ENCODE data around the gene GALNT9. TPM values are rescaled to one million over a fixed set of nuclear protein-coding genes. Genes with fewer than 3 reads are reported as not detected.

GALNT9 gene
- total and polyA plus RNA-seq, 7 experiments from 2014 or later: not detected

- ChIA-PET POLR2A (no interaction called here), CTCF (no interaction called here)
- Mint-ChIP-seq H3K27ac (no peak overlapping the region), H3K27me3 (peaks cover 0 to 34% (median 21%) of the 10 kb centered on the region in 5 donors), H3K36me3 (no peaks in the 10 kb centered on the region), H3K4me1 (peaks cover 0 to 13% (median 7%) of the 10 kb centered on the region in 7 donors), H3K9me3 (peaks cover 0 to 2% (median 0%) of the 10 kb centered on the region in 11 donors), H3K4me3 (no peak overlapping the region)
- no peaks in the 10 kb centered on the region for H3K27me3 ChIP-seq (ENCODE audit: control insufficient read depth in 2 of 2, insufficient read depth in 2 of 2, low read length in 2 of 2)
- H3K9me3 ChIP-seq (ENCODE audit: control insufficient read depth in 2 of 3, low read length in 3 of 3): no peaks in the 10 kb centered on the region
- no peak overlapping the region for H3K27ac ChIP-seq (ENCODE audit: low read depth, low read length)
- no peak overlapping the region for H3K4me3 ChIP-seq (ENCODE audit: low read length)
- no peaks in the 10 kb centered on the region for H3K36me3 ChIP-seq (ENCODE audit: control insufficient read depth in 2 of 3, insufficient read depth in 3 of 3, low read length in 3 of 3)
- H3K4me1 ChIP-seq (ENCODE audit: control insufficient read depth in 2 of 2, insufficient read depth in 2 of 2, low read length in 2 of 2): peaks cover 7 to 18% of the 10 kb centered on the region in 2 donors
- intact Hi-C loops (cut with micrococcal nuclease): no loop called here
- no peak for DNase-seq
- ATAC-seq: no peak
These were observed 50.1 kb downstream of the GALNT9 start for GRCh38 chr12:132279184-132279889.

- ATAC-seq (no peak), DNase-seq (no peak)
- no peaks in the 10 kb centered on the region for H3K36me3 ChIP-seq (ENCODE audit: control insufficient read depth in 2 of 3, insufficient read depth in 3 of 3, low read length in 3 of 3)
- Mint-ChIP-seq H3K27ac (no peak overlapping the region), H3K9me3 (peaks cover 0 to 2% (median 0%) of the 10 kb centered on the region in 11 donors), H3K4me3 (no peak overlapping the region), H3K36me3 (no peaks in the 10 kb centered on the region), H3K27me3 (peaks cover 0 to 31% (median 17%) of the 10 kb centered on the region in 5 donors), H3K4me1 (peaks cover 0 to 5% (median 4%) of the 10 kb centered on the region in 7 donors)
- CTCF ChIA-PET: no interaction called here
- POLR2A ChIA-PET: no interaction called here
- no peak overlapping the region for H3K4me3 ChIP-seq (ENCODE audit: low read length)
- no peaks in the 10 kb centered on the region for H3K9me3 ChIP-seq (ENCODE audit: control insufficient read depth in 2 of 3, low read length in 3 of 3)
- intact Hi-C loops (cut with micrococcal nuclease): no loop called here
- no peak overlapping the region for H3K27ac ChIP-seq (ENCODE audit: low read depth, low read length)
- no peaks in the 10 kb centered on the region for H3K27me3 ChIP-seq (ENCODE audit: control insufficient read depth in 2 of 2, insufficient read depth in 2 of 2, low read length in 2 of 2)
- peaks cover 6 to 13% of the 10 kb centered on the region in 2 donors for H3K4me1 ChIP-seq (ENCODE audit: control insufficient read depth in 2 of 2, insufficient read depth in 2 of 2, low read length in 2 of 2)
These were observed 50.8 kb downstream of the GALNT9 start for GRCh38 chr12:132278401-132279183.

- H3K36me3 ChIP-seq (ENCODE audit: control insufficient read depth in 2 of 3, insufficient read depth in 3 of 3, low read length in 3 of 3): no peaks in the 10 kb centered on the region
- POLR2A ChIA-PET: no interaction called here
These were observed 51.4 kb downstream of the GALNT9 start for GRCh38 chr12:132277949-132278348.

GRCh38 chr12:132277374-132277941 is 51.9 kb downstream of the GALNT9 start:
- Histone ChIP-seq H3K4me1 (ENCODE audit: control insufficient read depth in 2 of 2, insufficient read depth in 2 of 2, low read length in 2 of 2) (peaks cover 0 to 2% of the 10 kb centered on the region in 2 donors), H3K9me3 (ENCODE audit: control insufficient read depth in 2 of 3, low read length in 3 of 3) (no peaks in the 10 kb centered on the region), H3K27ac (ENCODE audit: low read depth, low read length) (no peak overlapping the region), H3K4me3 (ENCODE audit: low read length) (no peak overlapping the region), H3K36me3 (ENCODE audit: control insufficient read depth in 2 of 3, insufficient read depth in 3 of 3, low read length in 3 of 3) (no peaks in the 10 kb centered on the region), H3K27me3 (ENCODE audit: control insufficient read depth in 2 of 2, insufficient read depth in 2 of 2, low read length in 2 of 2) (no peaks in the 10 kb centered on the region)
- POLR2A ChIA-PET: no interaction called here
- Mint-ChIP-seq H3K27ac (peak overlapping the region in 1 of 9 donors; percentile 62), H3K4me3 (no peak overlapping the region), H3K9me3 (peaks cover 0 to 2% (median 0%) of the 10 kb centered on the region in 11 donors), H3K27me3 (peaks cover 0 to 31% (median 17%) of the 10 kb centered on the region in 5 donors), H3K4me1 (peaks cover 0 to 5% (median 0%) of the 10 kb centered on the region in 7 donors), H3K36me3 (no peaks in the 10 kb centered on the region)
- CTCF ChIA-PET: no interaction called here
- ATAC-seq (no peak), DNase-seq (no peak)
- intact Hi-C loops (cut with micrococcal nuclease): no loop called here

More at GRCh38 chr12:132277949-132278348, 51.4 kb downstream of the GALNT9 start:
- Histone ChIP-seq H3K27ac (ENCODE audit: low read depth, low read length) (no peak overlapping the region), H3K27me3 (ENCODE audit: control insufficient read depth in 2 of 2, insufficient read depth in 2 of 2, low read length in 2 of 2) (no peaks in the 10 kb centered on the region), H3K9me3 (ENCODE audit: control insufficient read depth in 2 of 3, low read length in 3 of 3) (no peaks in the 10 kb centered on the region), H3K4me3 (ENCODE audit: low read length) (no peak overlapping the region), H3K4me1 (ENCODE audit: control insufficient read depth in 2 of 2, insufficient read depth in 2 of 2, low read length in 2 of 2) (peaks cover 0 to 7% of the 10 kb centered on the region in 2 donors)
- Mint-ChIP-seq H3K36me3 (no peaks in the 10 kb centered on the region), H3K4me1 (peaks cover 0 to 5% (median 0%) of the 10 kb centered on the region in 7 donors), H3K9me3 (peaks cover 0 to 2% (median 0%) of the 10 kb centered on the region in 11 donors), H3K4me3 (no peak overlapping the region), H3K27ac (peak overlapping the region in 1 of 9 donors; percentile 62), H3K27me3 (peaks cover 0 to 31% (median 17%) of the 10 kb centered on the region in 5 donors)
- ATAC-seq (no peak), DNase-seq (no peak)
- CTCF ChIA-PET: no interaction called here
- intact Hi-C loops (cut with micrococcal nuclease): no loop called here

- POLR2A ChIA-PET: no interaction called here
- Mint-ChIP-seq H3K4me1 (peaks cover 0 to 5% (median 0%) of the 10 kb centered on the region in 7 donors), H3K9me3 (peaks cover 0 to 2% (median 0%) of the 10 kb centered on the region in 11 donors), H3K27me3 (peaks cover 0 to 31% (median 17%) of the 10 kb centered on the region in 5 donors), H3K27ac (peak overlapping the region in 1 of 9 donors; percentile 33), H3K4me3 (no peak overlapping the region), H3K36me3 (no peaks in the 10 kb centered on the region)
- Histone ChIP-seq H3K27me3 (ENCODE audit: control insufficient read depth in 2 of 2, insufficient read depth in 2 of 2, low read length in 2 of 2) (no peaks in the 10 kb centered on the region), H3K27ac (ENCODE audit: low read depth, low read length) (no peak overlapping the region), H3K36me3 (ENCODE audit: control insufficient read depth in 2 of 3, insufficient read depth in 3 of 3, low read length in 3 of 3) (no peaks in the 10 kb centered on the region), H3K4me1 (ENCODE audit: control insufficient read depth in 2 of 2, insufficient read depth in 2 of 2, low read length in 2 of 2) (no peaks in the 10 kb centered on the region), H3K4me3 (ENCODE audit: low read length) (no peak overlapping the region), H3K9me3 (ENCODE audit: control insufficient read depth in 2 of 3, low read length in 3 of 3) (no peaks in the 10 kb centered on the region)
- DNase-seq (no peak), ATAC-seq (no peak)
- CTCF ChIA-PET: interaction anchor here (0.5 to 0.7 kb wide), 2 partner anchors 115 to 254 kb away, joined by 3 read pairs; no protein-coding TSS in a partner anchor
- intact Hi-C loops (cut with micrococcal nuclease): no loop called here
These were observed 52.5 kb downstream of the GALNT9 start for GRCh38 chr12:132276827-132277373.

- POLR2A ChIA-PET: no interaction called here
- H3K9me3 ChIP-seq (ENCODE audit: control insufficient read depth in 2 of 3, low read length in 3 of 3): no peaks in the 10 kb centered on the region
These were observed 53.1 kb downstream of the GALNT9 start for GRCh38 chr12:132276066-132276826.

More at GRCh38 chr12:132276066-132276826, 53.1 kb downstream of the GALNT9 start:
- Histone ChIP-seq H3K36me3 (ENCODE audit: control insufficient read depth in 2 of 3, insufficient read depth in 3 of 3, low read length in 3 of 3) (no peaks in the 10 kb centered on the region), H3K27me3 (ENCODE audit: control insufficient read depth in 2 of 2, insufficient read depth in 2 of 2, low read length in 2 of 2) (no peaks in the 10 kb centered on the region), H3K27ac (ENCODE audit: low read depth, low read length) (no peak overlapping the region), H3K4me1 (ENCODE audit: control insufficient read depth in 2 of 2, insufficient read depth in 2 of 2, low read length in 2 of 2) (no peaks in the 10 kb centered on the region), H3K4me3 (ENCODE audit: low read length) (no peak overlapping the region)
- Mint-ChIP-seq H3K27me3 (peaks cover 0 to 31% (median 17%) of the 10 kb centered on the region in 5 donors), H3K9me3 (peaks cover 0 to 2% (median 0%) of the 10 kb centered on the region in 11 donors), H3K4me3 (no peak overlapping the region), H3K4me1 (peaks cover 0 to 5% (median 0%) of the 10 kb centered on the region in 7 donors), H3K27ac (no peak overlapping the region), H3K36me3 (no peaks in the 10 kb centered on the region)
- intact Hi-C loops (cut with micrococcal nuclease): no loop called here
- CTCF ChIA-PET: interaction anchor here (0.5 to 0.7 kb wide), 2 partner anchors 115 to 254 kb away, joined by 3 read pairs; no protein-coding TSS in a partner anchor
- DNase-seq (no peak), ATAC-seq (no peak)

Measured in naive thymus-derived CD4-positive, alpha-beta T cell (primary cell).